Measurements from ENCODE around the gene SAMD9L. TPM values are rescaled to one million over a fixed set of nuclear protein-coding genes. Genes with fewer than 3 reads are reported as not detected.

The SAMD9L gene
- total and polyA plus RNA-seq, 2 experiments from 2014 or later = not detected

- no peak for DNase-seq (ENCODE audit: low spot score)
- no peaks in the 10 kb centered on the region for H3K36me3 ChIP-seq (ENCODE audit: insufficient read depth)
- H3K4me2 ChIP-seq = no peak overlapping the region
- ATAC-seq = no peak
- no peaks in the 10 kb centered on the region for H3K4me1 ChIP-seq (ENCODE audit: insufficient read depth)
- Mint-ChIP-seq H3K9me3 (peaks cover under 1% of the 10 kb centered on the region; the same call in 1 of the 3 replicates), H3K4me3 (no peak overlapping the region), H3K27me3 (ENCODE audit: insufficient read depth, low read depth, poor library complexity) (peaks cover 2% of the 10 kb centered on the region), H3K27ac (no peak overlapping the region), H3K36me3 (ENCODE audit: low read depth) (no peaks in the 10 kb centered on the region), H3K4me1 (no peaks in the 10 kb centered on the region)
- no peaks in the 10 kb centered on the region for H3K27me3 ChIP-seq (ENCODE audit: insufficient read depth)
- H3K27ac ChIP-seq (ENCODE audit: low read depth) = no peak overlapping the region
- H4K20me1 ChIP-seq (replicated peaks; ENCODE audit: insufficient read depth) = no peaks in the 10 kb centered on the region
- no peak overlapping the region for H2AFZ ChIP-seq
- H3K4me3 ChIP-seq = no peak overlapping the region
- H3F3A ChIP-seq (replicated peaks; ENCODE audit: low read depth) = no peaks in the 10 kb centered on the region
- no peaks in the 10 kb centered on the region for H3K9me2 ChIP-seq (ENCODE audit: insufficient read depth)
- no peak for TF ChIP-seq ZNF114 (CRISPR knock-in tag; IDR thresholded peaks at IDR 0.05)
- TF ChIP-seq ETS1 (IDR thresholded peaks at IDR 0.05) = no peak
- no peak for TF ChIP-seq ZNF462 (CRISPR knock-in tag; IDR thresholded peaks at IDR 0.05)
- no peak for TF ChIP-seq POLR2AphosphoS5 (IDR thresholded peaks at IDR 0.05; ENCODE audit: low read depth)
- no peak for TF ChIP-seq REST (IDR thresholded peaks at IDR 0.05; ENCODE audit: unreplicated experiment)
- TF ChIP-seq EZH2phosphoT487 (IDR thresholded peaks at IDR 0.05; ENCODE audit: unreplicated experiment) = no peak
- TF ChIP-seq NANOG (IDR thresholded peaks at IDR 0.05; ENCODE audit: borderline replicate concordance) = no peak
- TF ChIP-seq CTCF (conservative IDR thresholded peaks at IDR 0.05; ENCODE audit: low read depth in 2 of 2) = no peak
- TF ChIP-seq STAT1 (IDR thresholded peaks at IDR 0.05; ENCODE audit: unreplicated experiment) = no peak
- no peak for TF ChIP-seq EZH2 (IDR thresholded peaks at IDR 0.05; ENCODE audit: low read depth, unreplicated experiment)
- no peak for TF ChIP-seq JUNB (IDR thresholded peaks at IDR 0.05; ENCODE audit: unreplicated experiment)
- no peak for TF ChIP-seq CREB1 (CRISPR knock-in tag; IDR thresholded peaks at IDR 0.05; ENCODE audit: low read depth)
- no peaks in the 10 kb centered on the region for H3K79me2 ChIP-seq (replicated peaks; ENCODE audit: insufficient read depth)
These were observed 8.7 kb upstream of the SAMD9L start for GRCh38 chr7:93156884-93157283.

Data from GM23338 (cell line).